ENCODE results near the gene GNPDA2. TPM values are rescaled to one million over a fixed set of nuclear protein-coding genes. Genes with fewer than 3 reads are reported as not detected.
"Not testable (repeated sequence)": the region's sequence is repeated elsewhere in the genome, so short reads cannot be mapped to it uniquely, and the experiment has no call there.

Gene GNPDA2
- total and polyA plus RNA-seq, 7 experiments from 2014 or later, result 6.8 to 21.1 (median 14.7) TPM

GRCh38 chr4:44760142-44760898, 34.0 kb upstream of the GNPDA2 start:
- H3K9me3 ChIP-seq (ENCODE audit: control insufficient read depth in 2 of 3, low read length in 3 of 3), result no peaks in the 10 kb centered on the region

GRCh38 chr4:44756559-44756958, 30.2 kb upstream of the GNPDA2 start:
- H3K9me3 ChIP-seq (ENCODE audit: control insufficient read depth in 2 of 3, low read length in 3 of 3), result no peaks in the 10 kb centered on the region
- H3K27ac Mint-ChIP-seq, result no peak overlapping the region
- DNase-seq, result no peak
- H3K27me3 ChIP-seq (ENCODE audit: control insufficient read depth in 2 of 2, insufficient read depth in 2 of 2, low read length in 2 of 2), result peaks cover 0 to 4% of the 10 kb centered on the region in 2 donors
- POLR2A ChIA-PET, result no interaction called here
- peaks cover 0 to 3% (median 0%) of the 10 kb centered on the region in 7 donors for H3K4me1 Mint-ChIP-seq
- H3K4me3 ChIP-seq (ENCODE audit: low read length), result no peak overlapping the region
- H3K36me3 Mint-ChIP-seq, result no peaks in the 10 kb centered on the region
- no peaks in the 10 kb centered on the region for H3K36me3 ChIP-seq (ENCODE audit: control insufficient read depth in 2 of 3, insufficient read depth in 3 of 3, low read length in 3 of 3)
- H3K9me3 Mint-ChIP-seq, result peaks cover 0 to 2% (median 0%) of the 10 kb centered on the region in 11 donors
- CTCF ChIA-PET, result no interaction called here
- ATAC-seq, result no peak
- no peaks in the 10 kb centered on the region for H3K4me1 ChIP-seq (ENCODE audit: control insufficient read depth in 2 of 2, insufficient read depth in 2 of 2, low read length in 2 of 2)
- peaks cover 3 to 35% (median 24%) of the 10 kb centered on the region in 5 donors for H3K27me3 Mint-ChIP-seq
- intact Hi-C loops (cut with micrococcal nuclease), result no loop called here
- H3K4me3 Mint-ChIP-seq, result no peak overlapping the region
- H3K27ac ChIP-seq (ENCODE audit: low read depth, low read length), result no peak overlapping the region

More at GRCh38 chr4:44760142-44760898, 34.0 kb upstream of the GNPDA2 start:
- Mint-ChIP-seq H3K27ac (no peak overlapping the region), H3K27me3 (peaks cover 9 to 48% (median 37%) of the 10 kb centered on the region in 5 donors), H3K4me1 (peaks cover 0 to 3% (median 0%) of the 10 kb centered on the region in 7 donors), H3K4me3 (no peak overlapping the region), H3K9me3 (peaks cover 0 to 2% (median 0%) of the 10 kb centered on the region in 11 donors), H3K36me3 (no peaks in the 10 kb centered on the region)
- CTCF ChIA-PET, result no interaction called here
- H3K4me3 ChIP-seq (ENCODE audit: low read length), result no peak overlapping the region
- no peaks in the 10 kb centered on the region for H3K4me1 ChIP-seq (ENCODE audit: control insufficient read depth in 2 of 2, insufficient read depth in 2 of 2, low read length in 2 of 2)
- POLR2A ChIA-PET, result no interaction called here
- no peak overlapping the region for H3K27ac ChIP-seq (ENCODE audit: low read depth, low read length)
- no peaks in the 10 kb centered on the region for H3K36me3 ChIP-seq (ENCODE audit: control insufficient read depth in 2 of 3, insufficient read depth in 3 of 3, low read length in 3 of 3)
- H3K27me3 ChIP-seq (ENCODE audit: control insufficient read depth in 2 of 2, insufficient read depth in 2 of 2, low read length in 2 of 2), result no peaks in the 10 kb centered on the region
- intact Hi-C loops (cut with micrococcal nuclease), result loop anchor here in 1 of 2 donors (2.0 kb wide), 1 partner anchor 1510 kb away; no protein-coding TSS in a partner anchor
- ATAC-seq (peak; percentile 57), DNase-seq (peak in 5 of 9 donors; percentile 8 to 35 (median 22))

GRCh38 chr4:44740201-44740600, 13.8 kb upstream of the GNPDA2 start:
- H3K4me3 Mint-ChIP-seq, result no peak overlapping the region
- ATAC-seq (no peak), DNase-seq (no peak)
- Histone ChIP-seq H3K27me3 (ENCODE audit: control insufficient read depth in 2 of 2, insufficient read depth in 2 of 2, low read length in 2 of 2) (no peaks in the 10 kb centered on the region), H3K27ac (ENCODE audit: low read depth, low read length) (no peak overlapping the region), H3K9me3 (ENCODE audit: control insufficient read depth in 2 of 3, low read length in 3 of 3) (no peaks in the 10 kb centered on the region), H3K4me3 (ENCODE audit: low read length) (no peak overlapping the region), H3K4me1 (ENCODE audit: control insufficient read depth in 2 of 2, insufficient read depth in 2 of 2, low read length in 2 of 2) (no peaks in the 10 kb centered on the region), H3K36me3 (ENCODE audit: control insufficient read depth in 2 of 3, insufficient read depth in 3 of 3, low read length in 3 of 3) (no peaks in the 10 kb centered on the region)
- POLR2A ChIA-PET, result no interaction called here
- intact Hi-C loops (cut with micrococcal nuclease), result no loop called here
- H3K4me1 Mint-ChIP-seq, result no peaks in the 10 kb centered on the region
- peaks cover 0 to 5% (median 0%) of the 10 kb centered on the region in 5 donors for H3K36me3 Mint-ChIP-seq
- H3K9me3 Mint-ChIP-seq, result peaks cover 0 to 3% (median 0%) of the 10 kb centered on the region in 11 donors
- CTCF ChIA-PET, result no interaction called here
- no peak overlapping the region for H3K27ac Mint-ChIP-seq
- peaks cover 13 to 23% (median 16%) of the 10 kb centered on the region in 5 donors for H3K27me3 Mint-ChIP-seq

- ChIA-PET CTCF (no interaction called here), POLR2A (no interaction called here)
- H3K4me3 Mint-ChIP-seq, result no peak overlapping the region
- Histone ChIP-seq H3K27me3 (ENCODE audit: control insufficient read depth in 2 of 2, insufficient read depth in 2 of 2, low read length in 2 of 2) (no peaks in the 10 kb centered on the region), H3K27ac (ENCODE audit: low read depth, low read length) (no peak overlapping the region), H3K4me1 (ENCODE audit: control insufficient read depth in 2 of 2, insufficient read depth in 2 of 2, low read length in 2 of 2) (no peaks in the 10 kb centered on the region), H3K36me3 (ENCODE audit: control insufficient read depth in 2 of 3, insufficient read depth in 3 of 3, low read length in 3 of 3) (no peaks in the 10 kb centered on the region), H3K9me3 (ENCODE audit: control insufficient read depth in 2 of 3, low read length in 3 of 3) (no peaks in the 10 kb centered on the region), H3K4me3 (ENCODE audit: low read length) (no peak overlapping the region)
- DNase-seq, result no peak
- no peaks in the 10 kb centered on the region for H3K9me3 Mint-ChIP-seq
- H3K4me1 Mint-ChIP-seq, result no peaks in the 10 kb centered on the region
- H3K36me3 Mint-ChIP-seq, result peaks cover 0 to 5% (median 0%) of the 10 kb centered on the region in 5 donors
- no peak overlapping the region for H3K27ac Mint-ChIP-seq
- ATAC-seq, result peak; percentile 49
- intact Hi-C loops (cut with micrococcal nuclease), result no loop called here
- peaks cover 17 to 36% (median 26%) of the 10 kb centered on the region in 5 donors for H3K27me3 Mint-ChIP-seq
These were observed 12.3 kb upstream of the GNPDA2 start for GRCh38 chr4:44738615-44739014.

GRCh38 chr4:44736900-44737299, 10.5 kb upstream of the GNPDA2 start:
- Mint-ChIP-seq H3K27me3 (peaks cover 17 to 32% (median 28%) of the 10 kb centered on the region in 5 donors), H3K4me3 (no peak overlapping the region), H3K36me3 (peaks cover 0 to 5% (median 0%) of the 10 kb centered on the region in 5 donors), H3K4me1 (no peaks in the 10 kb centered on the region), H3K9me3 (no peaks in the 10 kb centered on the region), H3K27ac (no peak overlapping the region)
- DNase-seq (no peak), ATAC-seq (no peak)
- Histone ChIP-seq H3K9me3 (ENCODE audit: control insufficient read depth in 2 of 3, low read length in 3 of 3) (no peaks in the 10 kb centered on the region), H3K4me1 (ENCODE audit: control insufficient read depth in 2 of 2, insufficient read depth in 2 of 2, low read length in 2 of 2) (no peaks in the 10 kb centered on the region), H3K27ac (ENCODE audit: low read depth, low read length) (no peak overlapping the region), H3K36me3 (ENCODE audit: control insufficient read depth in 2 of 3, insufficient read depth in 3 of 3, low read length in 3 of 3) (no peaks in the 10 kb centered on the region), H3K4me3 (ENCODE audit: low read length) (no peak overlapping the region), H3K27me3 (ENCODE audit: control insufficient read depth in 2 of 2, insufficient read depth in 2 of 2, low read length in 2 of 2) (no peaks in the 10 kb centered on the region)
- ChIA-PET CTCF (no interaction called here), POLR2A (no interaction called here)
- intact Hi-C loops (cut with micrococcal nuclease), result no loop called here

GRCh38 chr4:44728694-44729093, 2.3 kb upstream of the GNPDA2 start:
- H3K9me3 ChIP-seq (ENCODE audit: control insufficient read depth in 2 of 3, low read length in 3 of 3); DNase-seq; POLR2A ChIA-PET; ATAC-seq; H3K27ac Mint-ChIP-seq; H3K27me3 ChIP-seq (ENCODE audit: control insufficient read depth in 2 of 2, insufficient read depth in 2 of 2, low read length in 2 of 2); H3K9me3 Mint-ChIP-seq; H3K36me3 ChIP-seq (ENCODE audit: control insufficient read depth in 2 of 3, insufficient read depth in 3 of 3, low read length in 3 of 3); intact Hi-C loops (cut with micrococcal nuclease); H3K4me3 ChIP-seq (ENCODE audit: low read length); H3K27ac ChIP-seq (ENCODE audit: low read depth, low read length); CTCF ChIA-PET; H3K36me3 Mint-ChIP-seq: not testable (repeated sequence)
- peaks cover 0 to 12% (median 2%) of the 10 kb centered on the region in 5 donors for H3K27me3 Mint-ChIP-seq
- peak overlapping the region in 1 of 10 donors; percentile 37 for H3K4me3 Mint-ChIP-seq
- H3K4me1 ChIP-seq (ENCODE audit: control insufficient read depth in 2 of 2, insufficient read depth in 2 of 2, low read length in 2 of 2), result peaks cover 13 to 18% of the 10 kb centered on the region in 2 donors
- peaks cover 14 to 38% (median 37%) of the 10 kb centered on the region in 7 donors for H3K4me1 Mint-ChIP-seq

Measured in naive thymus-derived CD4-positive, alpha-beta T cell (primary cell).